HepG2 (cell line): ENCODE data around the gene TTLL7. TPM values are rescaled to one million over a fixed set of nuclear protein-coding genes. Genes with fewer than 3 reads are reported as not detected.

Experiments used
- ATAC-seq: fragments of 200-7000 bp; cut with Tn5 transposase; 3 replicates; pipeline ENCODE4 v1.9.1; 2020; ENCODE audit warnings: mild to moderate bottlenecking, moderate library complexity
- BruUV-seq: library from RNA; stranded (reverse); fragments of 400-500 nt; replicated peaks from 2 replicates; lab custom pipeline; 2021; lab: Mats Ljungman, UMichigan
- CTCF ChIA-PET: fragments of 300-600 bp; formaldehyde crosslinking; extraction: SDS; loops from one replicate; lab custom pipeline; 2021; ENCODE audit warnings: low total read pairs, inconsistent platforms, low intra/inter-chr PET ratio; lab: Yijun Ruan, JAX
- POLR2A ChIA-PET: fragments of 350-600 bp; sonication (Branson Sonifier 250); formaldehyde crosslinking; loops from one replicate; lab custom pipeline; 2020; ENCODE audit warnings: antibody characterized with exemption, inconsistent platforms; lab: Yijun Ruan, JAX
- DNase-seq: peaks from one replicate; pipeline ENCODE4 v3.0.0-alpha.2; 2015; ENCODE audit warnings: low spot score
- FAIRE-seq: peaks from 3 replicates; lab custom pipeline; 2011; peaks lifted over from hg19 to GRCh38; lab: Jason Lieb, UNC
- H2AFZ ChIP-seq: one replicate; pipeline ENCODE4 v1.6.1; 2011; ENCODE audit warnings: low read length, inconsistent platforms
- H3K27ac ChIP-seq: fragments of 300-600 bp; 3 replicates; pipeline ENCODE4 v1.8.0; 2011; ENCODE audit warnings: mixed run types, mild to moderate bottlenecking, mixed read lengths, low read length, inconsistent platforms; ENCODE audit not compliant: insufficient read depth; ENCODE audit errors: extremely low read length
- H3K27me3 ChIP-seq, 2 experiments: fragments of 200-600 bp in 1 of 2; 2 replicates in 1 of 2; 3 replicates in 1 of 2; pipeline versions ENCODE4 v1.6.0 to v1.8.0; 2011; ENCODE audit warnings: low read length in 2 of 2, mild to moderate bottlenecking in 2 of 2, moderate library complexity in 2 of 2, inconsistent platforms in 1 of 2; ENCODE audit not compliant: insufficient read depth in 2 of 2, control insufficient read depth in 1 of 2
- H3K36me3 ChIP-seq, 2 experiments: fragments of 200-600 bp in 1 of 2; replicated peaks in 1 of 2; 2 replicates in 1 of 2; 3 replicates in 1 of 2; pipeline versions ENCODE4 v1.5.1 to v1.8.0; 2011; ENCODE audit warnings: low read length in 2 of 2, inconsistent platforms in 1 of 2; ENCODE audit not compliant: insufficient read depth in 2 of 2, control insufficient read depth in 1 of 2
- H3K4me1 ChIP-seq: 2 replicates; pipeline ENCODE4 v1.5.1; 2012; ENCODE audit warnings: low read length, inconsistent platforms; ENCODE audit not compliant: insufficient read depth
- H3K4me2 ChIP-seq: 2 replicates; pipeline ENCODE4 v1.6.0; 2011; ENCODE audit warnings: low read depth, low read length, inconsistent platforms
- H3K4me3 ChIP-seq, 3 experiments: fragments of 200-600 bp in 1 of 3; sonication (generic), shearing (Covaris generic) in 1 of 3; replicated peaks in 1 of 3; 2 replicates each; pipeline ENCODE4 v1.5.1; 2011 to 2016; ENCODE audit warnings: low read length in 3 of 3, inconsistent platforms in 2 of 3, low read depth in 2 of 3, mild to moderate bottlenecking in 2 of 3, control low read depth in 1 of 3, mixed read lengths in 1 of 3; ENCODE audit not compliant: insufficient read depth in 1 of 3
- H3K79me2 ChIP-seq: one replicate; pipeline ENCODE4 v1.6.1; 2011; ENCODE audit warnings: low read length, inconsistent platforms; ENCODE audit not compliant: insufficient read depth
- H3K9ac ChIP-seq: 2 replicates; pipeline ENCODE4 v1.6.0; 2011; ENCODE audit warnings: mild to moderate bottlenecking, low read depth, low read length, inconsistent platforms; ENCODE audit not compliant: insufficient read depth
- H3K9me3 ChIP-seq: 2 replicates; pipeline ENCODE4 v1.5.1; 2012; ENCODE audit warnings: mild to moderate bottlenecking, low read length
- H4K20me1 ChIP-seq: 2 replicates; pipeline ENCODE4 v1.6.0; 2011; ENCODE audit warnings: inconsistent platforms, mild to moderate bottlenecking, low read length, moderate library complexity; ENCODE audit not compliant: insufficient read depth
- HOXD1 ChIP-seq: sonication (generic); formaldehyde crosslinking; IDR thresholded peaks from 2 replicates; pipeline ENCODE4 v1.5.0; 2020; ENCODE audit warnings: missing genetic modification reagents
- JUNB ChIP-seq: sonication (generic); formaldehyde crosslinking; IDR thresholded peaks from 2 replicates; pipeline ENCODE4 v1.8.0; 2022; ENCODE audit warnings: missing genetic modification reagents, mild to moderate bottlenecking, borderline replicate concordance
- KDM6A ChIP-seq: IDR thresholded peaks from 2 replicates; pipeline ENCODE4 v1.6.1; 2016; ENCODE audit warnings: low read depth
- MAFG ChIP-seq: sonication (generic); formaldehyde crosslinking; IDR thresholded peaks from 2 replicates; pipeline ENCODE4 v1.5.1; 2020; ENCODE audit warnings: mild to moderate bottlenecking, missing genetic modification reagents
- SP2 ChIP-seq: sonication (generic); formaldehyde crosslinking; IDR thresholded peaks from 2 replicates; pipeline ENCODE4 v1.5.1; 2020; ENCODE audit warnings: mild to moderate bottlenecking, missing genetic modification reagents
- ZNF552 ChIP-seq: sonication (generic); formaldehyde crosslinking; IDR thresholded peaks from 2 replicates; pipeline ENCODE4 v1.9.0; 2022; ENCODE audit warnings: missing genetic modification reagents, mild to moderate bottlenecking, borderline replicate concordance
- ZNF598 ChIP-seq: sonication (generic); formaldehyde crosslinking; IDR thresholded peaks from 2 replicates; pipeline ENCODE4 v1.5.1; 2020; ENCODE audit warnings: mild to moderate bottlenecking, missing genetic modification reagents, borderline replicate concordance
- in situ Hi-C: cut with HindIII; loops from 2 replicates; pipeline ENCODE4 v1.10.0; 2017; ENCODE audit warnings: low pct_unique_long_range_greater_than_20kb; ENCODE audit not compliant: extremely low pct_ligation_motif_present
- intact Hi-C: fragments of 100-400 bp; cut with micrococcal nuclease; formaldehyde crosslinking; loops from one replicate; pipeline ENCODE4 v1.10.0; 2022; ENCODE audit not compliant: unreplicated experiment
- polyA plus RNA-seq, 8 experiments: library from polyadenylated mRNA; depleted of rRNA in 3 of 8; stranded (reverse) in 7 of 8; unstranded in 1 of 8; fragments of >200 nt; fragmentation: Illumina TruSeq in 4 of 8; extraction: Trizol in 4 of 8; gene quantifications; 2 replicates each; pipeline versions ENCODE4 v1.2.1 to v1.2.3, GENCODE V29; 2011 to 2016; ENCODE audit warnings: low read depth in 4 of 8, missing spikeins in 1 of 8, mixed read lengths in 1 of 8; ENCODE audit not compliant: insufficient read depth in 1 of 8
- total RNA-seq, 5 experiments: library from RNA; depleted of rRNA; stranded (reverse); fragments of >200 nt; fragmentation: Illumina TruSeq; extraction: Trizol; gene quantifications; 2 replicates each; pipeline ENCODE4 v1.2.3, GENCODE V29; 2016; ENCODE audit warnings: low read depth in 1 of 5
- TF ChIP-seq, protein P1 (sequence below): sonication (generic); formaldehyde crosslinking; IDR thresholded peaks from 2 replicates; pipeline ENCODE4 v1.8.0; 2022; ENCODE audit warnings: missing genetic modification reagents, mild to moderate bottlenecking, inconsistent platforms, borderline replicate concordance
- TF ChIP-seq, protein P2 (sequence below): sonication (generic); formaldehyde crosslinking; IDR thresholded peaks from 2 replicates; pipeline ENCODE4 v1.8.1; 2023; ENCODE audit warnings: mild to moderate bottlenecking, inconsistent platforms, moderate library complexity, missing genetic modification reagents, borderline replicate concordance
- TF ChIP-seq, protein P3 (sequence below): sonication (generic); formaldehyde crosslinking; IDR thresholded peaks from 2 replicates; pipeline ENCODE4 v1.4.0; 2020; ENCODE audit warnings: mild to moderate bottlenecking, missing genetic modification reagents
- TF ChIP-seq, protein P4 (sequence below), 2 experiments: fragments of 450-650 bp in 1 of 2; sonication (generic) in 1 of 2; formaldehyde crosslinking in 1 of 2; IDR thresholded peaks; 2 replicates each; pipeline versions ENCODE4 v1.6.1 to v1.8.0; 2016 to 2022; ENCODE audit warnings: antibody characterized with exemption in 1 of 2, mild to moderate bottlenecking in 1 of 2, missing genetic modification reagents in 1 of 2

TTLL7 gene
- total and polyA plus RNA-seq, 2 of the 13 experiments (the other 11 are each of a cell fraction or from before 2014, with no cell fraction given): 0.07 to 0.22 TPM

DNA sequence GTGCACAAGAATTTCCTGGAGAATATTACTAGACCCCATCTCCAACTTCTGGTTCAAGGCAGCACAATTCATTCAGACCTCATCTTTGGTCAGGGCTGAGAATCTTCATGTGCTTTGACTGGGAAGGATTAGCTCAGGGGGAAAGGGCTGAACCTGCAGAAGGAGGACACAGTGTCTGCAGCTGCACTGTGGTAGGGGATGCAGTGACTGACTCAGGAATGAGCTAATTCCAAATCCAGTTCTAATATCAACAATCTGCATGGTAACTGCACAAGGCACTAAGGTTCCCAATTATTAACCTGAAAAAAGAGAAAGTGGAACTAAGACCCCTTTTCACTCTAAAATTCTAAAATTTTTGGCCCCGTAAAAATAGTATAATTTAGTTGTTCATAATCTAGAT is 31.6 kb downstream of the TTLL7 start (continued):
- TF ChIP-seq, protein P1, sequence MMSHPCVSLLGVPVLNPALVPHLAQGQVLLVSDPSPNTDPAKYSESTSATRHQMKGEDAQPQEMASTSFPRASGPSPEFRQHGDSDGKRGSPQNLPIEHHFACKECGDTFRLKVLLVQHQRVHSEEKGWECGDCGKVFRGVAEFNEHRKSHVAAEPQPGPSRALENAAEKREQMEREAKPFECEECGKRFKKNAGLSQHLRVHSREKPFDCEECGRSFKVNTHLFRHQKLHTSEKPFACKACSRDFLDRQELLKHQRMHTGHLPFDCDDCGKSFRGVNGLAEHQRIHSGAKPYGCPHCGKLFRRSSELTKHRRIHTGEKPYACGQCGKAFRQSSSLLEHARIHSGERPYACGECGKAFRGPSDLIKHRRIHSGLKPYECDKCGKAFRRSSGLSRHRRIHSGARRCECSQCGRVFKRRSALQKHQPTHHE (CRISPR knock-in tag): no peak
- TF ChIP-seq, protein P2, sequence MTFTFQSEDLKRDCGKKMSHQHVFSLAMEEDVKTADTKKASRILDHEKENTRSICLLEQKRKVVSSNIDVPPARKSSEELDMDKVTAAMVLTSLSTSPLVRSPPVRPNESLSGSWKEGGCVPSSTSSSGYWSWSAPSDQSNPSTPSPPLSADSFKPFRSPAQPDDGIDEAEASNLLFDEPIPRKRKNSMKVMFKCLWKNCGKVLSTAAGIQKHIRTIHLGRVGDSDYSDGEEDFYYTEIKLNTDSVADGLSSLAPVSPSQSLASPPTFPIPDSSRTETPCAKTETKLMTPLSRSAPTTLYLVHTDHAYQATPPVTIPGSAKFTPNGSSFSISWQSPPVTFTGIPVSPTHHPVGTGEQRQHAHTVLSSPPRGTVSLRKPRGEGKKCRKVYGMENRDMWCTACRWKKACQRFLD (CRISPR knock-in tag): no peak
- TF ChIP-seq, protein P3, sequence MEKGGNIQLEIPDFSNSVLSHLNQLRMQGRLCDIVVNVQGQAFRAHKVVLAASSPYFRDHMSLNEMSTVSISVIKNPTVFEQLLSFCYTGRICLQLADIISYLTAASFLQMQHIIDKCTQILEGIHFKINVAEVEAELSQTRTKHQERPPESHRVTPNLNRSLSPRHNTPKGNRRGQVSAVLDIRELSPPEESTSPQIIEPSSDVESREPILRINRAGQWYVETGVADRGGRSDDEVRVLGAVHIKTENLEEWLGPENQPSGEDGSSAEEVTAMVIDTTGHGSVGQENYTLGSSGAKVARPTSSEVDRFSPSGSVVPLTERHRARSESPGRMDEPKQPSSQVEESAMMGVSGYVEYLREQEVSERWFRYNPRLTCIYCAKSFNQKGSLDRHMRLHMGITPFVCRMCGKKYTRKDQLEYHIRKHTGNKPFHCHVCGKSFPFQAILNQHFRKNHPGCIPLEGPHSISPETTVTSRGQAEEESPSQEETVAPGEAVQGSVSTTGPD: no peak
- TF ChIP-seq JUNB (CRISPR knock-in tag) (no peak), SP2 (CRISPR knock-in tag) (no peak), KDM6A (CRISPR knock-in tag) (no peak), ZNF552 (CRISPR knock-in tag) (no peak), MAFG (no peak), ZNF598 (no peak)

DNA sequence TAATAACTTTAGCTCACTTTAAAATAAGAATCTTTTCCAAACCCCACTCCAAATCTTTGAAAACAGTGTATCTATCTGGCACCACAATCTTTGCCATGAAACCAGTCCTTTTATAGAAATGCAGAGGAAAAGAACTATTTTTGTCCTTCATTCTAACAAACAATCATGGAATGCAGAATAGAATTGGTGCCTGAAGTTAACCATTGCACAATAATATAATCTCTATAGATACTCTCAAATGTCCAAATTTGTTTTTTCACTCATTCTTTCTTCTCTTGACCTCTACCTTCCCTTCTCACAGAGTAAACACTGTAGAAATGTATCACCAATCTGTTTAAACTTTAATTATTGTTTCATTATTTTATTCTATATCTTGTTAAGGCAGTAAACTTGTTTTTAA is 34.8 kb downstream of the TTLL7 start:
- intact Hi-C loops (no loop called here), in situ Hi-C loops (no loop called here)
- Histone ChIP-seq H3K4me3 (no peak overlapping the region), H3K79me2 (no peaks in the 10 kb centered on the region), H3K4me2 (no peak overlapping the region), H3K27me3 (no peaks in the 10 kb centered on the region), H3K9ac (no peak overlapping the region), H3K4me1 (no peaks in the 10 kb centered on the region), H3K27ac (no peak overlapping the region), H3K36me3 (no peaks in the 10 kb centered on the region), H2AFZ (no peak overlapping the region), H3K9me3 (no peaks in the 10 kb centered on the region), H4K20me1 (no peaks in the 10 kb centered on the region)
- POLR2A ChIA-PET: no interaction called here
- DNase-seq (no peak), ATAC-seq (no peak), FAIRE-seq (no peak)
- CTCF ChIA-PET: no interaction called here
- no TSS peak for BruUV-seq
- no peak for TF ChIP-seq HOXD1 (CRISPR knock-in tag)
- TF ChIP-seq, protein P4, sequence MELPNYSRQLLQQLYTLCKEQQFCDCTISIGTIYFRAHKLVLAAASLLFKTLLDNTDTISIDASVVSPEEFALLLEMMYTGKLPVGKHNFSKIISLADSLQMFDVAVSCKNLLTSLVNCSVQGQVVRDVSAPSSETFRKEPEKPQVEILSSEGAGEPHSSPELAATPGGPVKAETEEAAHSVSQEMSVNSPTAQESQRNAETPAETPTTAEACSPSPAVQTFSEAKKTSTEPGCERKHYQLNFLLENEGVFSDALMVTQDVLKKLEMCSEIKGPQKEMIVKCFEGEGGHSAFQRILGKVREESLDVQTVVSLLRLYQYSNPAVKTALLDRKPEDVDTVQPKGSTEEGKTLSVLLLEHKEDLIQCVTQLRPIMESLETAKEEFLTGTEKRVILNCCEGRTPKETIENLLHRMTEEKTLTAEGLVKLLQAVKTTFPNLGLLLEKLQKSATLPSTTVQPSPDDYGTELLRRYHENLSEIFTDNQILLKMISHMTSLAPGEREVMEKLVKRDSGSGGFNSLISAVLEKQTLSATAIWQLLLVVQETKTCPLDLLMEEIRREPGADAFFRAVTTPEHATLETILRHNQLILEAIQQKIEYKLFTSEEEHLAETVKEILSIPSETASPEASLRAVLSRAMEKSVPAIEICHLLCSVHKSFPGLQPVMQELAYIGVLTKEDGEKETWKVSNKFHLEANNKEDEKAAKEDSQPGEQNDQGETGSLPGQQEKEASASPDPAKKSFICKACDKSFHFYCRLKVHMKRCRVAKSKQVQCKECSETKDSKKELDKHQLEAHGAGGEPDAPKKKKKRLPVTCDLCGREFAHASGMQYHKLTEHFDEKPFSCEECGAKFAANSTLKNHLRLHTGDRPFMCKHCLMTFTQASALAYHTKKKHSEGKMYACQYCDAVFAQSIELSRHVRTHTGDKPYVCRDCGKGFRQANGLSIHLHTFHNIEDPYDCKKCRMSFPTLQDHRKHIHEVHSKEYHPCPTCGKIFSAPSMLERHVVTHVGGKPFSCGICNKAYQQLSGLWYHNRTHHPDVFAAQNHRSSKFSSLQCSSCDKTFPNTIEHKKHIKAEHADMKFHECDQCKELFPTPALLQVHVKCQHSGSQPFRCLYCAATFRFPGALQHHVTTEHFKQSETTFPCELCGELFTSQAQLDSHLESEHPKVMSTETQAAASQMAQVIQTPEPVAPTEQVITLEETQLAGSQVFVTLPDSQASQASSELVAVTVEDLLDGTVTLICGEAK (IDR thresholded peaks at IDR 0.05): no peak
- TF ChIP-seq, protein P4 (CRISPR knock-in tag; IDR thresholded peaks at IDR 0.05): no peak
